Activated T-helper 1 cell treated with Interleukin-2 at 50 U/mL for 16 hours (primary cell): Measurements from ENCODE around the gene TKTL2.

Experiments used
- DNase-seq: peaks from one replicate; pipeline ENCODE4 v3.0.0-alpha.2; 2020; ENCODE audit warnings: low read depth

TKTL2 gene, protein sequence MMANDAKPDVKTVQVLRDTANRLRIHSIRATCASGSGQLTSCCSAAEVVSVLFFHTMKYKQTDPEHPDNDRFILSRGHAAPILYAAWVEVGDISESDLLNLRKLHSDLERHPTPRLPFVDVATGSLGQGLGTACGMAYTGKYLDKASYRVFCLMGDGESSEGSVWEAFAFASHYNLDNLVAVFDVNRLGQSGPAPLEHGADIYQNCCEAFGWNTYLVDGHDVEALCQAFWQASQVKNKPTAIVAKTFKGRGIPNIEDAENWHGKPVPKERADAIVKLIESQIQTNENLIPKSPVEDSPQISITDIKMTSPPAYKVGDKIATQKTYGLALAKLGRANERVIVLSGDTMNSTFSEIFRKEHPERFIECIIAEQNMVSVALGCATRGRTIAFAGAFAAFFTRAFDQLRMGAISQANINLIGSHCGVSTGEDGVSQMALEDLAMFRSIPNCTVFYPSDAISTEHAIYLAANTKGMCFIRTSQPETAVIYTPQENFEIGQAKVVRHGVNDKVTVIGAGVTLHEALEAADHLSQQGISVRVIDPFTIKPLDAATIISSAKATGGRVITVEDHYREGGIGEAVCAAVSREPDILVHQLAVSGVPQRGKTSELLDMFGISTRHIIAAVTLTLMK

DNA sequence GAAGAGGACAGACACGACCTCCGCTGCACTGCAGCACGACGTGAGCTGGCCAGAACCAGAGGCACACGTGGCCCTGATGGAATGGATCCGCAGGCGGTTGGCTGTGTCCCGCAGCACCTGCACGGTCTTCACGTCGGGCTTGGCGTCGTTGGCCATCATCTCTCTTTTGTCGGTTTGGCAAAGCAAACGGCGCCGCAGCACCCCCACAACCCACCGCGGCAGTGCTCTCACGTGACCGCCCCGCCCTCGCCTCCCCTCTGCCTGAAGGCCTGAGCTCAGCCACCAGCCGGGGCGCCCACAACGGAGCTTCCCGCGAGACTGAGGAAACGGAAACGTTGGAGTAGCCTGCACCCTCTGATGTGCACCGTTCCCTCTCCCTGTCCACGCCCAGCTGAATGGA is at the start of gene TKTL2:
TSS of gene TKTL2 (minus strand) at position 179 of the 400 bp plus-strand sequence. CDS start at position 159, 20 bp downstream.
- no peak for DNase-seq

DNA sequence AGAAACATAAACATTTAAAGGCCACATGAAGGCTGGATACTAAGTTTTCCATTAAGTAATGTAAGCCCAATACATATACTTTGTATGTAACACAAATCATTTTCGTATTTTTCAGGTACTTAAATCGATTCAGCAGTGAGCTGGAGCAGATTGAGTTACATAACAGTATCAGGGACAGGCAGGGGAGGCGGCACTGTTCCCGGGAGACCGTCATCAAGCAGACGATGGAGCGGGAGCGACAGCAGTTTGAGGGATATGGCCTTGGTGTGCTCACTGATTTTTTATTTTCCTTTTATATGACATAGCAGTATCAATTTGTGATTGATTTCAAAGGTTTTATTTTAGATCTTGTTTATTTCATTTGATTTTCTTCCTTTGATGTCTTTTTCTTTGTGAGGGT is 41.6 kb upstream of the TKTL2 start:
- no peak for DNase-seq

DNA sequence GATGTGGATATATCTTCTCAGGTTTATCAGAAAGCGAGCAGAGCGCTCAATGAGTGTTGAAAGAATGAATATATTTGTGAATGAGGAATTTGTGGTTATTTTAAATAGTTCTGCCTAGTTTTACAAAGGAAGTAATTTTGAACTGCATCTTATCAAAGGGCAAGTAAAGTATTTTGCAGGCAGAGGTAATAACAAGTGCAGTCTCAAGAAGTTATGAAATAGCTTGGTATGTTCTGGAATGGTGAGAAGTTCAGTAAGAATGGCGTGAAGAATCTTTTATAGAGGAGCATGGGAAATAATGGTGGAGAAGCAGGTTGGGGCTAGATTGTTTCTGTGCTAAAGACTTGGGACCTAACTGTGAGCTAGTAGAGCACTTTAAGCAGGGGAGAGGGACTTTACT is 31.8 kb upstream of the TKTL2 start:
- no peak for DNase-seq

DNA sequence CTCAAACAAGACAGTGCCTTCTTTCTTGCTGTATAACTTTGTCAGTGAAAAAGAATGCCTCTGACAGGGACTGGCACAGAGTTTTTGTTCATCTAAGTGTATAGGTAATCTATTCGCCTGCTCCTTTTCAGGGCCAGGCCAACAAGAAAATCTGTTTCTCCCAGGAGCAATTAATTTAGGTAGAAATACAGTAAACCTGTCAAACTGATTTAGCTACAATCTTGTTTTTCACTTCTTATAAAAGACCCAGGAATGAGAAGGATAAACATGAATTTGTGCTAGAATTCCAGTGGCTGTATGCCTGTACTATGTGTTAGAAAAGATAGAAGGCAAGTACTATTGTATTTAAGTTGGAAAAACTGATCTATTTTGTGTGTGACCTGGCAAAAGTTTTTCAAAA is 27.0 kb upstream of the TKTL2 start:
- DNase-seq, result no peak

DNA sequence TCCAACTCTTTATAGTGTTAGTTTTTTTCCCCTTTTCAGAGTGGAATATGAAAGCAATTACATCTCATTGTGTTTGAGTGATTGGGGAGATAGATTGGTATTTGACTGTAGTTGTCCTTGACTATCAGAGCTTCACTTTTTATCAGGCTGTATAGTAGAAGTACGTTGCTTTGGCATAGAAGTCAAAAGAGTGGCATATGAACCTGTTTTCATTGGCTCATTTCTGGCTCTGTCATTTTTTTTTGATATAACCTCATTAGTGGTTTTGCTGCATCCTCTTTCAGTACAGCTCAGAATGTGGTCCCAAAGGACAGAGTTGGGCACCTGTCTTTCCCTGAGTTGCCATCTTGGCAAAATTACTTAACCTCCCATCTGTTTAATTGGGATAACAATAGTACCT is 22.3 kb upstream of the TKTL2 start:
- DNase-seq, result no peak

DNA sequence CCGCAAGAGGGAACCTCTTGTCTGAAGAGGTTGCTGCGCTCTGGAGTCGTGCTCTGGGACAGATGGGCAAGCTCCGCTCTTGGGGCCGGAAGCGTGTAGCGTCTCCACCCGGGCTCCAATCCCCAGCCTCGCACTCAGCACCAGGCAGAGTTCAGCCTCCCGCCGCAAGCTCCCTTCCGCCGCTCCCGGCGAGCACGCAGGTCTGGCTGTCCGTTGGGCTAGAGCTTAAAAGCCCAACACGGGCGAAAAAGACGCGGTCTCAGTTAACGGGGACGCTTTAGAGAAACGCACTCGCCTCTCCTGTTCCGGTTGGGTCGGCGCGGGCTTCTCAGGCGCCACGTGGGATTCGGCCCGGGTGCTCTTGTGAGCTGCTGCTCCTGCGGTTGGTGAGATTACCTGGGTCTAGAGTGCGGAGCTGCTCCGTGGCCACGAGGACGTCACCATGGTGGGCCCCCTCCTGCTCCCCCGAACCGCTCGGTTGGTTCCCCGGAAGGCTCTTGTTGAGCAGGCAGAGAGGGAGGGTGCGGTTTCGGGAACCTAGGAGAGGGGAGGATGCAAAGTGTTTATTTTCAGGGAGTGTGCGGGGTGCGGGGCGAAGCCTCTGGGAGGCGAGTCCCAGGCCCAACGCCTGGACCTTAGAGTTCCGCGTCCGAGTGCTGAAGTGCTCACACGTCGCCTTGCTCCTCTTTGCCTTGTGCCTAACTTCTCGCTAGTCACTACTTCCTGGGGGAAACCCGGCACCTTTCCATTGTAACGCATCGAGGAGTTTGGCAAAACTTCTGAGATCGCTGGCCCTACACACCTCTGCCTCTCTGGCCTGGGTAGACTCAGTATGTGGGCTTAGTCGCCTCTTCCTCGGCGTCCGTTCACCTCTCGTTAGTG is 21.0 kb upstream of the TKTL2 start, which contains the start of gene TMA16:
TSS of gene TMA16 (plus strand) at position 331 of the 882 bp plus-strand sequence. CDS start at position 443, 112 bp downstream.
- peak; percentile 59 for DNase-seq

DNA sequence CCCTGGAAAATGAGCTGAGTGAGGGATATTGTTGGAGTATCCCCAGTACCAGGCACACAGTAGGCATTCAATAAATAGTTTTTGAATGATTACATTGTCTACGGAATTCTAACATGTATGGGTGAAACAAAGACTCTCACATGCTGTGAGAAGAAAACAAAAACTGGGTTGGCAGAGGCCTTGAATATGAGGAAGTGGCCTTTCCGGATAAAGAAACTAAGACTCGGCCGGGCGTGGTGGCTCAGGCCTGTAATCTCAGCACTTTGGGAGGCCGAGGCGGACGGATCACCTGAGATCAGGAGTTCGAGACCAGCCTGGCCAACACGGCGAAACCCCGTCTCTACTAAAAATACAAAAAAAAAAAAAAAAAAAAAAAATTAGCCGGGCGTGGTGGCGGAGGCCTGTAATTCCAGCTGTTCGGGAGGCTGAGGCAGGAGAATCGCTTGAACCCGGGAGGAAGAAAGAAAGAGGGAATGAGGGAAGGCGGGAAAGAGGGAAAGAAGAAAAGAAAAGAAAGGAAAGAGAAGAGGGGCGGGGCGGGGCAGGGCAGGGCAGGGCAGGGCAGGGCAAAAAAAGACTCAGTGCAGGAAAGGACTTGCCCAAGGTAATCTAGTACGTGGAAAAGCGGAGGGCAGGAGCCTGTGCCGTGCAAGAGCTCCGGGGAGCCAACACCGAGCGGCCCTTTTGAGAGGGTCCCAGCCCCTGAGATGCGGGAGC is 20.2 kb upstream of the TKTL2 start:
- no peak for DNase-seq

DNA sequence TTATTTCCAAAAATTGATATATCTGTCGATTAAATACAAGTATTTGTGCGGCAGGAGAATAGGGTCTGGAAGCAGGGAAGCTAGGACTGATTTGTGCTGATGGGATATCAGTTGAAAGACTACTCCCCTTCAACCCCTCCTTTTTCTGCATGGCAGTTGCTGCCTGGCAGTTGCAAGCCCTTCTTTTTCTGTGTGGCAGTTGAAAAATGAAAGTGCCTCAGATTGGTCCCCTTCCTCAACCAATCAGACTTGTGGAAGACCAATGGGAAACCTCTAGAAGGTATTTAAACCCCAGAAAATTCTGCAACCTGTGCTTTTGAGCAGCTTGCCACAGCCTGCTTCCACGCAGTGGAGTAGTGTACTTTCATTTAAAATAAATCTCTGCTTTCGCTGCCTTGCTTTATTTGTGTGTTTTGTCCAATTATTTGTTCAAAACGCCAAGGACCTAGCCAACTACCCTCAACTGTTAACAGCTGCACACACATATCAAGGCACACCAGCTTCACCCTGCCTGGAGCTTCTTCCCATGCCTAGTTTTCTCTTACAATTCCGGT is 19.5 kb upstream of the TKTL2 start:
- DNase-seq, result no peak

DNA sequence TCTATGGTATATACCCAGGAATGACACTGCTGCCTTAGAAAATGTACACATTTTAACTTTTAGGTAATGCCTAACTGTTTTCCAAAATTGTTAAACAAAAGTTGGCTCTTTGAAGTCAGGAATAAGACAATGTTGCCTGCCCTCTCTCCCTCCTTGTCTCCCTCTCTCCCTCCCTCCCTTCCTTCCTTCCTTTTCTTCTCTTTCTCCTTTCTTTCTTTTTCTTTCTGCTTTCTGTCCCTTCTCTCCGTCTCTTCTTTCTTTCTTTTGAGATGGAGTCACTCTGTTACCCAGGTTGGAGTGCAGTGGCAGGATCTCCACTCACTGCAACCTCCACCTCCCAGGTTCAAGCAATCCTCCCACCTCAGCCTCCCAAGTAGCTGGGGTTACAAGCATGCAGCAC is 16.4 kb upstream of the TKTL2 start:
- DNase-seq, result no peak

DNA sequence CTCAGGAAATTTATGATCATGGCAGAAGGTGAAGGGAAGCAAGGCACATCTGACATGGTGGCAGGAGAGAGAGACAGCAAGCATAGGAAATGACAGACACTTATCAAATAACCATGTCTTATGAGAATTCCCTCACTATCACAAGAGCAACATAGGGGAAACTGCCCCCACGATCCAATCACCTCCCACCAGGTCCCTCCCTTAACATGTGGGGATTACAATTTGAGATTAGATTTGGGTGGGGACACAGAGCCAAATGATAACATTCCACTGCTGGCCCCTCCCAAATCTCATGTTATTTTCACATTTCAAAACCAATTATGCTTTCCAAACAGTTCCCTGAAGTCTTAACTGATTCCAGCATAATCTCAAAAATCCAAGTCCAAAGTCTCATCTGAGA is 12.8 kb upstream of the TKTL2 start:
- no peak for DNase-seq

DNA sequence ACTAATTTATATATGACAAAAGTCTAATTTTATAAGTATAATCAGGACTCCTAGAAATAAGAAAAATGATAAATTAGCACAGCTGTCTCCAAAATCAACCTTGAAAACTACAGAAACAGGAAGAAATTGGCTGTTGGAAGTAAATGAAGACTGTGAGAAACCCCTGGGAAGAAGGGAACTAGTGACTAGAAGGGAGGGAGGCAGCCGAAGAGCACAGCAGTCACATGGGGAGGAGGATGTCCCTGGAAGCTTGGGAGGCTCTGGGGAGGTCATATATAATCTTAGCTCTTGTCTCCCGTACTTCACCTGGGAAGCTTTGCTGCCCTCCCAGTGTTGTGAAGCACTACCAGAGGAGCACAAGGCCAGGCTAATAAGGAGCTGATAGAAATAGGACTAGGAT is 12.0 kb upstream of the TKTL2 start:
- DNase-seq, result no peak

DNA sequence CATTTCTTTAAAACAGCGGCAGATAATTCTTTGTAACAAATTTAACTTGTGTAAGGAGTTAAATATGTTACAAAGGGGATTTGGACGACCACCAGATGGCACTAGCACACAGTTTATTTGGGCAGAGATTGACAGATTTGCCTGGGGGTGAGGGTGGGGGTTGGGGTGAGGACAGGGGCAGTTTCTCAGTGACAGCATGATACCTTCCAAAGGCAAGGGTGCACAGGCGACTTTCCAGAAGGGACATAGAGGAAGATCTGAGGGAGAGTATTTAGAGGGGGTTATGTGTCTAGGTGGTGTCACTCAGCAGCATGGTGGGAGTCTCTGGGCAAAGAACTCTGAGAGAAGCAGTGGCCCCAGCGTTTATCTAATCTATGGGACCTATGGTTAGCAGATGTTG is 11.4 kb upstream of the TKTL2 start:
- peak; percentile 16 for DNase-seq

DNA sequence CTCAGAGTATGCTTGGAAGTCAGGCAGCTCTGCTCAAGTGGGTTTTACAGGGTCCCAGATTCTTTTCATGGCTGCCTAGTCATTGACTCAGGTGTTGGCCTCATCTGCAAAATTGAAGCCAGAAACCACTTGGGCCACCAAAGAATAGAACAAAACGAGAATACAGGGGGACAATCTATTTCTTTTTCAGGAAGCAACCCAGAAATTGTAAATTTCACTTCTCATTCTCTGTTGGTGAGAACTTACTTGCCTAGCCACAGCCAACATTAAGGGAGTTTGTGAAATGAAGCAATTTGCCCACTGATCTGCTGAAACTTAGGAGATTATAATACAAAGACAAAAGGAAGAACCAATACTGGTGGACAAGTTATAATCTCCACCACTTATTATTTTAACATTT is 8.6 kb upstream of the TKTL2 start:
- no peak for DNase-seq

DNA sequence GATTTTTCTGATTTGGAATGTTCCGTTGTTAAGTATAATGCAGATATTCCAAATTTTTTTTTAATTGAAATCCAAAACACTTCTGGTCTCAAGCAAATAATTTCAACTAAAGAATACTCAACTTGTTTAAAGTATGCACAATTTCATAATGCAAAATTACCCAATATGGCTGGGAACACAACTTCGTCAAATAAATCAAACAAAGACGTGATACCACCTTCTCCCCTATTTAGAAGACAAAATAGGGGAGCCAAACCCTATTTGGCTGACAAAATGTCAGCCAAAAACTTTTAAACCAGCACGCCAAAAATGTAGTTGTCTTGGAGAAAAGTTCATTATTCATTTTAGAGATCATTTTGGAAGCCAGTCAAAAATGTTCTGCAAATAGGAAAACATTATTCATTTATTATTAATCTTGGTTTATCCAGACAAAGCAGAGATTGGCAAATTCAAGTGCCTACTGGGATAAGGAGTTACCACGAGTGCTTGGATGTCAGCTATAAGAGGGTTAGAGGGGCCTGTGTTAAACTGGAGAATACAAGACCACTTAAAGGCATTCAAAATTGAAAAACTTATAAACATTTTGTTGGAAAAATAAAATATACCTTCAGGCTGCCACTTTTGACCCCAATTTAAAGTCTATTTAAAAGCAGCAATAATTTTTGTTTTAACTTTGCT is 3.3 kb upstream of the TKTL2 start:
- no peak for DNase-seq

DNA sequence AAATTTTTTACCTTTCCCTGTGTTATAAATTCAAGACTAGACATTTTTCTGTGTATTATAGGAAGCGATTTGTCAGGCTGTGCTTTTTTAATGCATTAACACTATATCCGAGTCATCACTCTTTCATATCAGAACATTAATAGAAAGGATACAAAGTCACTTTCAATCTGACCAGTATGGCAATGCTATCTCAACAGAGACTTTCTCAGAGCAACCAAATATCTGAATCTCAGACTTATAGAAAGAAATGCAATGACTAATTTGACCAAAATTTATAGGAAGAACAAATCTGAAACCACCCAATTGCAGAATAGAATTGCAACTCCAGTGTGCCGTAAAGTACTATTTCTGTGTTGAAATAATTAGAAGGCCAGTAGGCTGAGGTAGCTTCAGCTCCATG is 473 bp upstream of the TKTL2 start:
- no peak for DNase-seq

DNA sequence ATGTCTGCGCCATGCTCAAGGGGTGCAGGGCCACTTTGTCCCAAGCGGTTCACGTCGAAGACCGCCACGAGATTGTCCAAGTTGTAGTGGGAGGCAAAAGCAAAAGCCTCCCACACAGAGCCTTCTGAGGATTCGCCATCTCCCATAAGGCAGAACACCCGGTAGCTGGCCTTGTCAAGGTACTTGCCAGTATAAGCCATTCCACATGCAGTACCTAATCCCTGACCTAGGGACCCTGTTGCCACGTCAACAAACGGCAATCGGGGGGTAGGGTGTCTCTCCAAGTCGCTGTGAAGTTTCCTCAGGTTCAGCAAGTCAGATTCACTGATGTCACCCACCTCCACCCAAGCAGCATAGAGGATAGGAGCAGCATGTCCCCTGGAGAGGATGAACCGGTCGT is 424 bp downstream of the TKTL2 start:
- DNase-seq, result no peak

DNA sequence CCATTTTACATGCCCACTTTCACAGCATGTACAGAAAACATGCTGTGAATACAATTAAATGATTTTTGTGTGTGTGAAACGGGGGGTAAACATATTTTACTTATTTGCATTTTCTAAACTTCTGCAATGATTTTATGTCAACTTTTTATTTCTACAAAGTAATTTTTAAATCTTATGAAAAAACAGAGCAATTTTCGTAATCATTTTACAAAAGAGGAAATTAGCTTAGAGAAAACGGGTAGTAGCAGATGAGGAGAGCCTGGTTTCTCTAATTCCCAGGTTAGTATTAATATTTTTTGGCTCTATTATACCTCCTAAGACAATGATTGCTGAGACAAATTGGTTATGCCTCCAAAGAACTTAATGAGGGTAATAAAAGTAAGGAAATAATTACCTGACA is 3.2 kb downstream of the TKTL2 start:
- DNase-seq, result no peak

DNA sequence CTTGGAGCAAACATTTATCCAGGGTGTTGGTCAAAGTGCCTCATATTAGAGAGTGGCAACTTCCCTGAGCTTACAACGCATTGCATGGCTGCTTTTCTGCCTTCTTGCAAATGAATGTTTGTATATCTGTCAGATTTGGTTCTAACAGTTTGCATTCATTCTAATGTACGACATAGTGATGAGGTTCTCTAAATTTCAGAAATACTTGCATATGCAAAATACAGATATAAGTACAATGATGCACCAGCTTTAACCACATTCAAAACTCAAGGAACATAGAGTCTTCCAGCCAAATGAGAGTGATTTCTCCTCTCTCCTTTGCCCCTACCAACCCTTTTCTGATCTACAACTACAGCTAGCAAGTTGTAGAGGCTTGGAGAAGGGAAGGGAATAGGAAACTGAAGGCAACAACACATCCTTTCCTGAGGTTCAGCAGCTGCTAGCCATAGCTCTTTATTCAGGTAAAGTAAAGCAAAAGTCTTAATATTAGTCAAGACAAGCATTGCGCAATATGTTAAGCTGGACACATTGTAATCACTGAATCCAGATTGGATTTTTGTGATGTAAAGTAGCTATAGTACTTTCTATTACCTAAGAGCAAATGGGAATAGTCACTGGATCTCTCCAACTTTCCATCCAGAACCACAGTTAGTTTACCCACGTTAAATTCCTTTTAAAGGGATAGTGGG is 6.3 kb downstream of the TKTL2 start:
- DNase-seq, result no peak

DNA sequence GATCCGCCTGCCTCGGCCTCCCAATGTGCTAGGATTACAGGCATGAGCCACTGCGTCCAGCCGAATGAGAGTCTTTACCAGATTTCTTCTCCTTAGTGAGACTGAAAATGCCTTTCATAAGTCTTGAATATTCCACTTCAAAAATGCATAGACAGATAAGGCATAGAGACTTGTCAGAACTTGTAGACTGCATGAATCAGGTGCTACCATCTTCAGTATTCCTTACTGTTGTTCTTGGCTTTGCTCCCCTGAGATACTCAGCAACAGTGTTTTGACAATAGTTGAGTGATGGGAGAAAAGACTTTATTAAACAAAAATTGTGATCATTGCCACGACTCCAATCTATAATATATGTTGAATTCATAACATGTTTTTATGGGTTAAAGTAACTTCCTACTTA is 11.0 kb downstream of the TKTL2 start:
- no peak for DNase-seq

DNA sequence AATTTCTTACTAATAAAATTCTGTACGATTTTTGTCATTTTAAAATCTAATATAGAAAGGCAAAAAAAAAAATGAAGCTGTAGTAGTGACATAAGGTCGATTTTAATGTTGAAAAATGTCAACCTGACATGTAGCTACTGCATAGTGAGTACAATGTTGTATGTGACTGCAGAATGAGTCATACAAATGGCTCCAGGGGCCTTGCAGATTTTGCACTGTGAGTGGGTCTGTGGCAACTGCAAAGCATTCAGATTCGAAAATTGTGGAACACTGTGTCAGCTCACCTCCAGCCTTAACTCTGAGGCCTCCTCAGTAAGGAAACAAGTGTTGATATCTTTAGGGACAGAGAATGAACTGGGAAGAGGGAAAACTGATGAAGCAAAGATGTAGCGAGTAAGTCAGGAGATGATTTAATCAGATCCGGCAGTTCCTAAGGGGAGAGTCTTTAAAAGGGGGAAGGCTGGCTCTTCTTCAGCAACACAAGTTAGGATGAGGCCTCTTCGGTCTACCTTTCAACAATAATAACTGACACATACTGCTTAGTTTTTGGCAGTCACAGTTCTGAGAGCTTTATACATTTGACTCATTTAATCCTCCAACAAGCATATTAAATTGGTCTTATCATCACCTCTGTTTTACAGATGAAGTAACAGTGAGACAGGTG is 24.9 kb downstream of the TKTL2 start:
- DNase-seq, result no peak
